HG02981 (cell line): ENCODE results near the gene OR52E8.

Source experiments
- ATAC-seq: cut with Tn5 transposase; IDR thresholded peaks from one replicate; pipeline ENCODE4 v1.9.1; 2021; ENCODE audit warnings: mild to moderate bottlenecking, moderate library complexity; ENCODE audit not compliant: unreplicated experiment

The OR52E8 gene

GRCh38 chr11:5857590-5857989 lies at the start of gene OR52E8:
Gene OR52E8 (minus strand): TSS chr11:5857690. CDS start chr11:5857690, 0 bp downstream.
- ATAC-seq, result no peak

GRCh38 chr11:5899534-5899933 lies 42.0 kb upstream of the OR52E8 start:
- no peak for ATAC-seq

- ATAC-seq, result no peak
Measured at GRCh38 chr11:5892908-5893307, 35.4 kb upstream of the OR52E8 start, which contains the start of gene OR52E5. Gene OR52E5 (plus strand): TSS chr11:5893208. CDS start chr11:5900777, 7,569 bp downstream.

GRCh38 chr11:5891216-5891800 lies 33.8 kb upstream of the OR52E8 start:
- ATAC-seq, result no peak

GRCh38 chr11:5887661-5888060 lies 30.2 kb upstream of the OR52E8 start:
- ATAC-seq, result no peak

GRCh38 chr11:5887172-5887571 lies 29.7 kb upstream of the OR52E8 start:
- ATAC-seq, result no peak

GRCh38 chr11:5881756-5882155 lies 24.3 kb upstream of the OR52E8 start:
- ATAC-seq, result no peak

GRCh38 chr11:5880329-5880728 lies 22.8 kb upstream of the OR52E8 start, which contains the start of gene OR52E4:
Gene OR52E4 (plus strand): TSS chr11:5880629. CDS start chr11:5884293, 3,664 bp downstream.
- ATAC-seq, result no peak

GRCh38 chr11:5878564-5878963 lies 21.1 kb upstream of the OR52E8 start:
- no peak for ATAC-seq

GRCh38 chr11:5865826-5866225 lies 8.3 kb upstream of the OR52E8 start:
- no peak for ATAC-seq

GRCh38 chr11:5851002-5851401 lies 6.5 kb downstream of the OR52E8 start:
- no peak for ATAC-seq

- no peak for ATAC-seq
Measured at GRCh38 chr11:5847711-5848110, 9.8 kb downstream of the OR52E8 start.

GRCh38 chr11:5846701-5847100 lies 10.8 kb downstream of the OR52E8 start:
- no peak for ATAC-seq

GRCh38 chr11:5841797-5842196 lies 15.7 kb downstream of the OR52E8 start, which contains the start of gene OR52E6:
Gene OR52E6 (minus strand): TSS chr11:5841897. CDS start chr11:5841897, 0 bp downstream.
- ATAC-seq, result no peak

GRCh38 chr11:5837695-5838094 lies 19.8 kb downstream of the OR52E8 start:
- no peak for ATAC-seq

GRCh38 chr11:5833446-5833845 lies 24.0 kb downstream of the OR52E8 start:
- ATAC-seq, result no peak

GRCh38 chr11:5831196-5831829 lies 26.2 kb downstream of the OR52E8 start:
- ATAC-seq, result no peak

GRCh38 chr11:5818245-5818886 lies 39.1 kb downstream of the OR52E8 start:
- no peak for ATAC-seq

- peak; percentile 50 for ATAC-seq
Measured at GRCh38 chr11:5815534-5815933, 42.0 kb downstream of the OR52E8 start.

GRCh38 chr11:5809905-5810795 lies 47.3 kb downstream of the OR52E8 start:
- no peak for ATAC-seq

GRCh38 chr11:5809122-5809519 lies 48.4 kb downstream of the OR52E8 start:
- peak; percentile 31 for ATAC-seq
